Putamen (tissue), 1 donor: Measurements from ENCODE around the gene SNAPC4.
"Not testable (repeated sequence)": the region's sequence is repeated elsewhere in the genome, so short reads cannot be mapped to it uniquely, and the experiment has no call there.

Source experiments
- DNase-seq: peaks from one replicate; pipeline ENCODE4 v3.0.0-alpha.2; 2016; ENCODE audit warnings: low spot score

SNAPC4 gene

GRCh38 chr9:136407911-136408310 lies 7.9 kb upstream of the SNAPC4 start:
- DNase-seq, result no peak

- not testable (repeated sequence) for DNase-seq
These were observed 7.1 kb upstream of the SNAPC4 start for GRCh38 chr9:136407061-136407460.

- DNase-seq, result not testable (repeated sequence)
These were observed 5.9 kb upstream of the SNAPC4 start for GRCh38 chr9:136405904-136406303.

GRCh38 chr9:136405481-136405880 lies 5.5 kb upstream of the SNAPC4 start:
- DNase-seq, result no peak

GRCh38 chr9:136404801-136405136 lies 4.8 kb upstream of the SNAPC4 start:
- no peak for DNase-seq

GRCh38 chr9:136403915-136404800 lies 4.2 kb upstream of the SNAPC4 start:
- no peak for DNase-seq

GRCh38 chr9:136403538-136403914 lies 3.6 kb upstream of the SNAPC4 start:
- no peak for DNase-seq

- DNase-seq, result no peak
These were observed 2.1 kb upstream of the SNAPC4 start for GRCh38 chr9:136402067-136402466.

GRCh38 chr9:136401173-136401922 lies 1.4 kb upstream of the SNAPC4 start:
- no peak for DNase-seq

GRCh38 chr9:136399176-136400037 lies 563 bp downstream of the SNAPC4 start:
- no peak for DNase-seq

- no peak for DNase-seq
These were observed 1.7 kb downstream of the SNAPC4 start for GRCh38 chr9:136398286-136398685.

- no peak for DNase-seq
These were observed 2.3 kb downstream of the SNAPC4 start for GRCh38 chr9:136397643-136398042.

- no peak for DNase-seq
These were observed 3.8 kb downstream of the SNAPC4 start for GRCh38 chr9:136396219-136396515.

- no peak for DNase-seq
These were observed 4.4 kb downstream of the SNAPC4 start for GRCh38 chr9:136395345-136396218.

- no peak for DNase-seq
These were observed 5.0 kb downstream of the SNAPC4 start for GRCh38 chr9:136395020-136395340.

- no peak for DNase-seq
These were observed 5.5 kb downstream of the SNAPC4 start for GRCh38 chr9:136394312-136395019.

GRCh38 chr9:136393531-136393930 lies 6.4 kb downstream of the SNAPC4 start:
- DNase-seq, result no peak

GRCh38 chr9:136392538-136393449 lies 7.2 kb downstream of the SNAPC4 start:
- no peak for DNase-seq

GRCh38 chr9:136391737-136392537 lies 8.0 kb downstream of the SNAPC4 start:
- no peak for DNase-seq
